SK-N-SH (cell line): ENCODE data around the gene CIPC. TPM values are rescaled to one million over a fixed set of nuclear protein-coding genes. Genes with fewer than 3 reads are reported as not detected.
A peak's percentile ranks its signal among the peaks of the same experiment; 100 is the strongest.

Experiments used
- CTCF ChIA-PET: fragments of 300-600, 350-600 bp; formaldehyde crosslinking; extraction: SDS; loops from one replicate; lab custom pipeline; 2021; lab: Yijun Ruan, JAX
- POLR2A ChIA-PET: fragments of 350-600 bp; sonication (Branson Sonifier 250); formaldehyde crosslinking; extraction: SDS; loops from one replicate; lab custom pipeline; 2020; ENCODE audit warnings: antibody characterized with exemption, inconsistent platforms; lab: Yijun Ruan, JAX
- DNase-seq: peaks from one replicate; pipeline ENCODE4 v3.0.0; 2012
- H2AFZ ChIP-seq: fragments of 200-600 bp; sonication (generic); 2 replicates; pipeline ENCODE4 v1.8.1; 2016; ENCODE audit warnings: antibody characterized with exemption, mild to moderate bottlenecking, low read depth
- H3F3A ChIP-seq: fragments of 200-600 bp; sonication (generic); replicated peaks from 2 replicates; pipeline ENCODE3; 2016; ENCODE audit warnings: antibody characterized with exemption, mild to moderate bottlenecking; ENCODE audit not compliant: insufficient read depth
- H3K27ac ChIP-seq, 2 experiments: fragments of 200-500 bp in 1 of 2; fragments of 200-600 bp in 1 of 2; sonication (Bioruptor generic) in 1 of 2; sonication (generic), shearing (Covaris generic) in 1 of 2; 2 replicates each; pipeline versions ENCODE4 v1.5.1 to v1.6.1; 2014 to 2016; ENCODE audit warnings: low read depth in 2 of 2, inconsistent platforms in 1 of 2, low read length in 1 of 2, mild to moderate bottlenecking in 1 of 2, mixed read lengths in 1 of 2
- H3K27me3 ChIP-seq: fragments of 200-600 bp; sonication (generic), shearing (Covaris generic); 2 replicates; pipeline ENCODE4 v1.6.1; 2016; ENCODE audit warnings: mixed run types; ENCODE audit not compliant: insufficient read depth
- H3K36me3 ChIP-seq, 2 experiments: fragments of 200-500 bp in 1 of 2; fragments of 200-600 bp in 1 of 2; sonication (Bioruptor generic) in 1 of 2; sonication (generic) in 1 of 2; replicated peaks in 1 of 2; 2 replicates each; pipeline versions ENCODE3 to v1.5.1; 2014 to 2016; ENCODE audit warnings: low read length in 1 of 2, mild to moderate bottlenecking in 1 of 2; ENCODE audit not compliant: insufficient read depth in 2 of 2, control insufficient read depth in 1 of 2
- H3K4me1 ChIP-seq, 2 experiments: fragments of 200-500 bp in 1 of 2; fragments of 200-600 bp in 1 of 2; sonication (Bioruptor generic) in 1 of 2; sonication (generic), shearing (Covaris generic) in 1 of 2; 2 replicates each; pipeline versions ENCODE4 v1.5.1 to v1.6.1; 2014 to 2016; ENCODE audit warnings: low read depth in 1 of 2, low read length in 1 of 2, mixed run types in 1 of 2; ENCODE audit not compliant: insufficient read depth in 2 of 2, control insufficient read depth in 1 of 2
- H3K4me2 ChIP-seq: fragments of 200-600 bp; sonication (generic), shearing (Covaris generic); 2 replicates; pipeline ENCODE4 v1.6.1; 2017; ENCODE audit warnings: mixed run types
- H3K4me3 ChIP-seq, 2 experiments: fragments of 200-500 bp in 1 of 2; fragments of 200-600 bp in 1 of 2; sonication (Bioruptor generic) in 1 of 2; sonication (generic), shearing (Covaris generic) in 1 of 2; 2 replicates each; pipeline versions ENCODE4 v1.5.1 to v1.8.1; 2014 to 2016; ENCODE audit warnings: low read depth in 2 of 2, inconsistent platforms in 1 of 2, low read length in 1 of 2, mild to moderate bottlenecking in 1 of 2, mixed read lengths in 1 of 2, moderate library complexity in 1 of 2
- H3K79me2 ChIP-seq: fragments of 200-600 bp; sonication (generic); 2 replicates; pipeline ENCODE4 v1.8.1; 2017; ENCODE audit warnings: mild to moderate bottlenecking; ENCODE audit not compliant: insufficient read depth
- H3K9ac ChIP-seq: fragments of 200-600 bp; sonication (generic); 2 replicates; pipeline ENCODE4 v1.6.1; 2017; ENCODE audit warnings: mixed run types
- H3K9me2 ChIP-seq: fragments of 200-600 bp; sonication (generic); 2 replicates; pipeline ENCODE4 v1.6.1; 2017; ENCODE audit warnings: mixed run types
- H3K9me3 ChIP-seq: fragments of 200-600 bp; sonication (generic); 2 replicates; pipeline ENCODE4 v1.6.1; 2017; ENCODE audit warnings: mixed run types, mild to moderate bottlenecking, moderate library complexity
- H4K20me1 ChIP-seq: fragments of 200-600 bp; sonication (generic); 2 replicates; pipeline ENCODE4 v1.6.1; 2017; ENCODE audit warnings: mild to moderate bottlenecking, mixed run types; ENCODE audit not compliant: insufficient read depth
- CHD2 ChIP-seq: fragments of 150-350 bp; IDR thresholded peaks from 2 replicates; pipeline ENCODE4 v1.6.1; 2018; ENCODE audit warnings: low read length; ENCODE audit not compliant: partially characterized antibody
- ELF1 ChIP-seq: IDR thresholded peaks from 2 replicates; pipeline ENCODE4 v1.4.0; 2012
- EZH2phosphoT487 ChIP-seq: fragments of 200-600 bp; sonication (generic); IDR thresholded peaks from 2 replicates; pipeline ENCODE4 v1.6.1; 2017; ENCODE audit warnings: low read depth, mixed run types, mild to moderate bottlenecking, antibody characterized with exemption, moderate library complexity, borderline replicate concordance
- FOSL2 ChIP-seq: IDR thresholded peaks from 2 replicates; pipeline ENCODE4 v1.4.0; 2012; ENCODE audit warnings: low read depth, mild to moderate bottlenecking, moderate library complexity, borderline replicate concordance
- FOXJ3 ChIP-seq: sonication (generic); formaldehyde crosslinking; IDR thresholded peaks from 2 replicates; pipeline ENCODE4 v1.5.1; 2020; ENCODE audit warnings: mild to moderate bottlenecking, missing genetic modification reagents
- GABPA ChIP-seq: IDR thresholded peaks from 2 replicates; pipeline ENCODE4 v1.4.0; 2012; ENCODE audit warnings: low read depth, mild to moderate bottlenecking
- JUND ChIP-seq: IDR thresholded peaks from 2 replicates; pipeline ENCODE4 v1.4.0; 2012
- NFIC ChIP-seq: IDR thresholded peaks from 2 replicates; pipeline ENCODE4 v1.4.0; 2012; ENCODE audit warnings: borderline replicate concordance
- PBX3 ChIP-seq: IDR thresholded peaks from 2 replicates; pipeline ENCODE4; 2012
- RCOR1 ChIP-seq: fragments of 150-350 bp; IDR thresholded peaks from 2 replicates; pipeline ENCODE4 v1.6.1; 2017; ENCODE audit warnings: antibody characterized with exemption, low read length
- SIN3A ChIP-seq: IDR thresholded peaks from 2 replicates; pipeline ENCODE4 v1.6.1; 2012; ENCODE audit warnings: low read depth, mild to moderate bottlenecking, low read length, moderate library complexity, borderline replicate concordance
- SMC3 ChIP-seq: IDR thresholded peaks from 2 replicates; pipeline ENCODE4 v1.6.1; 2012; ENCODE audit warnings: low read depth, low read length, improper control_type of control experiment
- TAF1 ChIP-seq: IDR thresholded peaks from 2 replicates; pipeline ENCODE4 v1.6.1; 2012; ENCODE audit warnings: low read depth, mild to moderate bottlenecking, low read length, moderate library complexity, borderline replicate concordance
- TEAD4 ChIP-seq: IDR thresholded peaks from 2 replicates; pipeline ENCODE4 v1.4.0; 2012; ENCODE audit warnings: mild to moderate bottlenecking, borderline replicate concordance; ENCODE audit not compliant: insufficient read depth
- USF1 ChIP-seq: IDR thresholded peaks from 2 replicates; pipeline ENCODE4 v1.4.0; 2012; ENCODE audit warnings: low read depth, borderline replicate concordance
- USF2 ChIP-seq: fragments of 150-350 bp; IDR thresholded peaks from 2 replicates; pipeline ENCODE4 v1.6.1; 2017; ENCODE audit warnings: antibody characterized with exemption, low read length, low read depth, borderline replicate concordance
- YY1 ChIP-seq: IDR thresholded peaks from 2 replicates; pipeline ENCODE4 v1.4.0; 2012; ENCODE audit warnings: low read depth, mild to moderate bottlenecking
- ZBTB33 ChIP-seq: IDR thresholded peaks from 2 replicates; pipeline ENCODE4 v1.4.0; 2012; ENCODE audit warnings: low read depth, borderline replicate concordance
- WGBS: methylation state at CpG from one replicate; pipeline ENCODE4 v1.1.6; 2017; ENCODE audit warnings: low lambda C conversion rate; 5-methylcytosine and 5-hydroxymethylcytosine counted together
- polyA plus RNA-seq, 3 experiments: library from polyadenylated mRNA; depleted of rRNA; stranded (reverse); fragments of >200 nt; gene quantifications; 2 replicates each; pipeline ENCODE4 v1.2.3, GENCODE V29; 2012
- TF ChIP-seq, protein P1 (sequence below): fragments of 200-600 bp; sonication (generic); IDR thresholded peaks from 2 replicates; pipeline ENCODE4 v1.6.1; 2017; ENCODE audit warnings: antibody characterized with exemption, mild to moderate bottlenecking, moderate library complexity
- TF ChIP-seq, protein P2 (sequence below): IDR thresholded peaks from 2 replicates; pipeline ENCODE4 v1.4.0; 2012; ENCODE audit warnings: low read depth
- TF ChIP-seq, protein P3 (sequence below): IDR thresholded peaks from 2 replicates; pipeline ENCODE4 v1.6.1; 2012; ENCODE audit warnings: mild to moderate bottlenecking, low read depth, low read length, moderate library complexity

The CIPC gene
- polyA plus RNA-seq, 1 of the 3 experiments (the other 2 are of a cell fraction) = 6.5 TPM

GRCh38 chr14:77141214-77142004 is 43.4 kb downstream of the CIPC start, which contains the start of gene ZDHHC22:
TSS of gene ZDHHC22 (minus strand) at chr14:77141791. CDS start at chr14:77139738, 2,053 bp downstream.
- H3K27ac ChIP-seq = peak within 1 kb of the TSS in 1 of 2 experiments; percentile 43; a peak in 1 of 4 replicates
- H3K4me3 ChIP-seq = peak within 1 kb of the TSS; percentile 50 to 62
- no peaks in the 10 kb centered on the region for H3K9me2 ChIP-seq
- peaks cover 0 to 29% of the 10 kb centered on the region in 2 experiments; a peak in 3 of 4 replicates for H3K4me1 ChIP-seq
- CTCF ChIA-PET = interaction anchor here (0.6 to 11.6 kb wide), 23 partner anchors 9 to 1363 kb away, joined by 3 to 129 read pairs (median 4); no protein-coding TSS in a partner anchor
- no peak within 1 kb of the TSS for H2AFZ ChIP-seq
- H3K79me2 ChIP-seq = no peaks in the 10 kb centered on the region
- H3K27me3 ChIP-seq = peaks cover 44% of the 10 kb centered on the region
- peak within 1 kb of the TSS; percentile 95 for H3K4me2 ChIP-seq
- no peaks in the 10 kb centered on the region for H3F3A ChIP-seq
- no peak within 1 kb of the TSS for H3K9ac ChIP-seq
- 5% methylated on average over 20 of the region's 77 CpGs for WGBS
- POLR2A ChIA-PET = no interaction called here
- no peaks in the 10 kb centered on the region for H3K36me3 ChIP-seq
- peak; percentile 94 for DNase-seq
- H4K20me1 ChIP-seq = no peaks in the 10 kb centered on the region
- no peaks in the 10 kb centered on the region for H3K9me3 ChIP-seq
- TF ChIP-seq USF2 (no peak), FOXJ3 (CRISPR knock-in tag) (peak; percentile 29; the same call in 1 of the 2 replicates), ELF1 (no peak), PBX3 (no peak), TEAD4 (no peak), CHD2 (no peak), RCOR1 (peak; percentile 13; the same call in 1 of the 2 replicates), SMC3 (no peak), ZBTB33 (no peak), TAF1 (no peak), EZH2phosphoT487 (no peak), FOSL2 (no peak), GABPA (no peak), USF1 (no peak), JUND (no peak), NFIC (no peak), SIN3A (no peak), YY1 (no peak)
- TF ChIP-seq, protein P1, sequence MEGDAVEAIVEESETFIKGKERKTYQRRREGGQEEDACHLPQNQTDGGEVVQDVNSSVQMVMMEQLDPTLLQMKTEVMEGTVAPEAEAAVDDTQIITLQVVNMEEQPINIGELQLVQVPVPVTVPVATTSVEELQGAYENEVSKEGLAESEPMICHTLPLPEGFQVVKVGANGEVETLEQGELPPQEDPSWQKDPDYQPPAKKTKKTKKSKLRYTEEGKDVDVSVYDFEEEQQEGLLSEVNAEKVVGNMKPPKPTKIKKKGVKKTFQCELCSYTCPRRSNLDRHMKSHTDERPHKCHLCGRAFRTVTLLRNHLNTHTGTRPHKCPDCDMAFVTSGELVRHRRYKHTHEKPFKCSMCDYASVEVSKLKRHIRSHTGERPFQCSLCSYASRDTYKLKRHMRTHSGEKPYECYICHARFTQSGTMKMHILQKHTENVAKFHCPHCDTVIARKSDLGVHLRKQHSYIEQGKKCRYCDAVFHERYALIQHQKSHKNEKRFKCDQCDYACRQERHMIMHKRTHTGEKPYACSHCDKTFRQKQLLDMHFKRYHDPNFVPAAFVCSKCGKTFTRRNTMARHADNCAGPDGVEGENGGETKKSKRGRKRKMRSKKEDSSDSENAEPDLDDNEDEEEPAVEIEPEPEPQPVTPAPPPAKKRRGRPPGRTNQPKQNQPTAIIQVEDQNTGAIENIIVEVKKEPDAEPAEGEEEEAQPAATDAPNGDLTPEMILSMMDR = peak; percentile 37; the same call in 1 of the 2 replicates
- TF ChIP-seq, protein P2, sequence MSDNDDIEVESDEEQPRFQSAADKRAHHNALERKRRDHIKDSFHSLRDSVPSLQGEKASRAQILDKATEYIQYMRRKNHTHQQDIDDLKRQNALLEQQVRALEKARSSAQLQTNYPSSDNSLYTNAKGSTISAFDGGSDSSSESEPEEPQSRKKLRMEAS = no peak
- TF ChIP-seq, protein P3, sequence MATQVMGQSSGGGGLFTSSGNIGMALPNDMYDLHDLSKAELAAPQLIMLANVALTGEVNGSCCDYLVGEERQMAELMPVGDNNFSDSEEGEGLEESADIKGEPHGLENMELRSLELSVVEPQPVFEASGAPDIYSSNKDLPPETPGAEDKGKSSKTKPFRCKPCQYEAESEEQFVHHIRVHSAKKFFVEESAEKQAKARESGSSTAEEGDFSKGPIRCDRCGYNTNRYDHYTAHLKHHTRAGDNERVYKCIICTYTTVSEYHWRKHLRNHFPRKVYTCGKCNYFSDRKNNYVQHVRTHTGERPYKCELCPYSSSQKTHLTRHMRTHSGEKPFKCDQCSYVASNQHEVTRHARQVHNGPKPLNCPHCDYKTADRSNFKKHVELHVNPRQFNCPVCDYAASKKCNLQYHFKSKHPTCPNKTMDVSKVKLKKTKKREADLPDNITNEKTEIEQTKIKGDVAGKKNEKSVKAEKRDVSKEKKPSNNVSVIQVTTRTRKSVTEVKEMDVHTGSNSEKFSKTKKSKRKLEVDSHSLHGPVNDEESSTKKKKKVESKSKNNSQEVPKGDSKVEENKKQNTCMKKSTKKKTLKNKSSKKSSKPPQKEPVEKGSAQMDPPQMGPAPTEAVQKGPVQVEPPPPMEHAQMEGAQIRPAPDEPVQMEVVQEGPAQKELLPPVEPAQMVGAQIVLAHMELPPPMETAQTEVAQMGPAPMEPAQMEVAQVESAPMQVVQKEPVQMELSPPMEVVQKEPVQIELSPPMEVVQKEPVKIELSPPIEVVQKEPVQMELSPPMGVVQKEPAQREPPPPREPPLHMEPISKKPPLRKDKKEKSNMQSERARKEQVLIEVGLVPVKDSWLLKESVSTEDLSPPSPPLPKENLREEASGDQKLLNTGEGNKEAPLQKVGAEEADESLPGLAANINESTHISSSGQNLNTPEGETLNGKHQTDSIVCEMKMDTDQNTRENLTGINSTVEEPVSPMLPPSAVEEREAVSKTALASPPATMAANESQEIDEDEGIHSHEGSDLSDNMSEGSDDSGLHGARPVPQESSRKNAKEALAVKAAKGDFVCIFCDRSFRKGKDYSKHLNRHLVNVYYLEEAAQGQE = 0 out of 2 replicates have a peak, but pooled peaks have one; percentile 9
